GM06990 (cell line): ENCODE results near the gene HYAL1.

Experiments
- DNase-seq: peaks from one replicate; pipeline ENCODE4 v3.0.0-alpha.2; 2011; ENCODE audit not compliant: insufficient read length; ENCODE audit errors: extremely low read depth
- H3K27me3 ChIP-seq: replicated peaks from 2 replicates; pipeline ENCODE4 v1.6.0; 2011; ENCODE audit warnings: low read length; ENCODE audit not compliant: control insufficient read depth, insufficient read depth
- H3K36me3 ChIP-seq: 2 replicates; pipeline ENCODE4 v1.5.1; 2011; ENCODE audit warnings: low read length; ENCODE audit not compliant: control insufficient read depth, insufficient read depth
- H3K4me3 ChIP-seq: replicated peaks from 2 replicates; pipeline ENCODE4 v1.5.1; 2011; ENCODE audit warnings: low read depth, mild to moderate bottlenecking, control low read depth, low read length
- TF ChIP-seq, protein P1 (sequence below): IDR thresholded peaks from 2 replicates; pipeline ENCODE4 v1.5.1; 2011; ENCODE audit warnings: low read length, control low read depth, mild to moderate bottlenecking, inconsistent platforms; ENCODE audit not compliant: insufficient read depth, poor library complexity, severe bottlenecking

HYAL1 gene

DNA sequence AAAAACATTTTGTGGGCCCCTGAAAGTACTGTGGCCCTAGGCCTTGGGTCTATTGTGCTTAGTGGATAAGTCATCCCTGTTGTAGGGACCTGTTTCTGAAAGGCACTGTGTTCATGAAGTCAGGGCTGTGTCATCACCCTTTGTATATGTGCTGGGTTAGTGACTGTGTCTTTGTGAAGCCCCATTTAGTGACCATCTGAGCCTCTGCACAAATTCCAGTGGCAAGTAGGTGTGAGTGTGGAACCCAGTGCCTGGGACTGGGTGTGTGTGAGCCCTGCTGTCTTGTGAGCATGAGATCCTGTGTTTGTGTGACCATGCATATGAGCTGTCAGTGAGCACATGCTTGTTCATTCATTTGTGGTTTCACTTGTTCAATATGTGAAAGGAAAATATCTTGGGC is 1.2 kb upstream of the HYAL1 start:
- H3K36me3 ChIP-seq = no peaks in the 10 kb centered on the region
- H3K27me3 ChIP-seq = no peaks in the 10 kb centered on the region
- H3K4me3 ChIP-seq = no peak overlapping the region
- TF ChIP-seq, protein P1, sequence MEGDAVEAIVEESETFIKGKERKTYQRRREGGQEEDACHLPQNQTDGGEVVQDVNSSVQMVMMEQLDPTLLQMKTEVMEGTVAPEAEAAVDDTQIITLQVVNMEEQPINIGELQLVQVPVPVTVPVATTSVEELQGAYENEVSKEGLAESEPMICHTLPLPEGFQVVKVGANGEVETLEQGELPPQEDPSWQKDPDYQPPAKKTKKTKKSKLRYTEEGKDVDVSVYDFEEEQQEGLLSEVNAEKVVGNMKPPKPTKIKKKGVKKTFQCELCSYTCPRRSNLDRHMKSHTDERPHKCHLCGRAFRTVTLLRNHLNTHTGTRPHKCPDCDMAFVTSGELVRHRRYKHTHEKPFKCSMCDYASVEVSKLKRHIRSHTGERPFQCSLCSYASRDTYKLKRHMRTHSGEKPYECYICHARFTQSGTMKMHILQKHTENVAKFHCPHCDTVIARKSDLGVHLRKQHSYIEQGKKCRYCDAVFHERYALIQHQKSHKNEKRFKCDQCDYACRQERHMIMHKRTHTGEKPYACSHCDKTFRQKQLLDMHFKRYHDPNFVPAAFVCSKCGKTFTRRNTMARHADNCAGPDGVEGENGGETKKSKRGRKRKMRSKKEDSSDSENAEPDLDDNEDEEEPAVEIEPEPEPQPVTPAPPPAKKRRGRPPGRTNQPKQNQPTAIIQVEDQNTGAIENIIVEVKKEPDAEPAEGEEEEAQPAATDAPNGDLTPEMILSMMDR = no peak
- DNase-seq = no peak

- no peaks in the 10 kb centered on the region for H3K36me3 ChIP-seq
- H3K27me3 ChIP-seq = no peaks in the 10 kb centered on the region
- no peak overlapping the region for H3K4me3 ChIP-seq
- DNase-seq = no peak
- TF ChIP-seq, protein P1 = no peak
These were observed 1.0 kb downstream of the HYAL1 start for GRCh38 chr3:50302095-50303012.

DNA sequence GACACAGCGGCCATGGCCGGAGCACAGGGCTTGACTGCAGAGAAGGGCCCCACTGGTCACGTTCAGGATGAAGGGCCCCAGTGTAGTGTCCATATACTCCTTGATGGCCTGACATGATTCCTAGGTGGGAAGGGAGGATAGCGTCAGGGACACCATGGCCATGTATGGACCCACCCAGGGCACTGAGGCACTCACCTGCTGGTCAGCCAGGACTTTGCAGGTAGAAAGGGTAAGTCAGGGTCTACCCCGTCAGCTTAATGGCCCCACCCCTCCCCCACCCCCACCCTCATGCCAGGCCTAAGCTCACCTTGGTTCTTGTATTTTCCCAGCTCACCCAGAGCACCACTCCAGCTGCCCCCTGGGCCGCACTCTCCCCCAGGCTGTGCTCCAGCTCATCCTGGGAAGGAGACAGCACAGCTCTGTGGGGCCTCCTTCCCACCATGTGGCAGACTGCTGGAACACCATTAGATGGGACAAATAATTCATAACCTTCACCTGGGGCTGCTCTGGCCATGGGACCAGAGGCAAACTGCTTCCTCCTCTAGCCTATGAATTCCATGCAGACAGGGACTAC is 2.6 kb downstream of the HYAL1 start:
- no peak overlapping the region for H3K4me3 ChIP-seq
- H3K36me3 ChIP-seq = no peaks in the 10 kb centered on the region
- no peak for DNase-seq
- no peaks in the 10 kb centered on the region for H3K27me3 ChIP-seq
- TF ChIP-seq, protein P1 = no peak

- Histone ChIP-seq H3K36me3 (no peaks in the 10 kb centered on the region), H3K27me3 (no peaks in the 10 kb centered on the region), H3K4me3 (peak overlapping the region; percentile 63)
- TF ChIP-seq, protein P1 = no peak
- DNase-seq = no peak
These were observed 3.3 kb downstream of the HYAL1 start for GRCh38 chr3:50299929-50300680.

DNA sequence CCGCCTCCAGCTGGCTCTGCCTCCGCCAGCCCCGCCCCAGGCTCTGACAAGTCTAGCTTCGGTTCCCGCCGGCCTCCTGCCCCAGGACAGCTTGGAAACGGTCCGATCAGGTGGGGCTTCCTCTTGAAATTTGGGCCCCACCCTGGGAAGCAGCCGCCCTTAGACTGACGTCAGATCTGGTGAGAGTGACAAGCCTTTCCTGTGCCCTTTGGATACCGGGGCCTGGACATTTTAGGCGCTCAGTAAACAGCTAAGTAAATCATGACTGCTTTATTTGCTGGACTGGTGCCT is 3.8 kb downstream of the HYAL1 start:
- H3K27me3 ChIP-seq = no peaks in the 10 kb centered on the region
- TF ChIP-seq, protein P1 = no peak
- no peaks in the 10 kb centered on the region for H3K36me3 ChIP-seq
- peak overlapping the region; percentile 63 for H3K4me3 ChIP-seq
- no peak for DNase-seq
